ENCODE results near the gene IL23A.

DNA sequence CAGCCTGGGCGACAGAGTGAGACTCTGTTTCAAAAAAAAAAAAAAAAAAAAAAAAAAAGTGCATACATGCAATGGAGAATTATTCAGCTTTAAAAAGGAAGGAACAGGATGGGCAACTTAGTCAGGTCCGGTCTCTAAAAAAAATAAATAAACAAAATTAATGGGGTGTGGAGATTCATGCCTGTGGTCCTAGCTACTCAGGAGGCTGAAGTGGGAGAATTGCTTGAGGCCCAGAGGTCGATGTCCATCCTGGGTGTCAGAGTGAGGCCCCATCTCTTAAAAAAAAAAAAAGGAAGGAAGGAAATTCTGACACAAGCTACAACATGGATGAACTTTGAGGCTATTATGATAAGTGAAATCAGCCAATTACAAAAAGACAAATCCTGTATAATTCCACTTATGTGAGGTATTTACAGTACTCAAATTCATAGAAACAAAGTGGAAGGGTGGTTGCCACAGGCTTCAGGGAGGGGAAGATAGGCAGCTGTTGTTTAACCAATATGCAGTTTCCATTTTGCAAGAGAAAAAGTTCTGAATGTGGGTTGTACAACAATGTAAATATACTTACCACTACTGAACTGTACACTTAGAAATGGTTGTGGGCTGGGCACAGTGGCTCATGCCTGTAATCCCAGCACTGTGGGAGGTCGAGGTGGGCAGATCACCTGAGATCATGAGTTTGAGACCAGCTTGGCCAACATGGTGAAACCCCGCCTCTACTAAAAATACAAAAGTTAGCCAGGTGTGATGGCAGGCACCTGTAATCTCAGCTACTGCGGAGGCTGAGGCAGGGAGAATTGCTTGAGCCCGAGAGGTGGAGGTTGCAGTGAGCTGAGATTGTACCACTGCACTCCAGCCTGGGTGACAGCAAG lies 36.3 kb downstream of the IL23A start:
- TF ChIP-seq POLR2A (IDR thresholded peaks at IDR 0.05) = no peak
- TF ChIP-seq POLR2AphosphoS5 (IDR thresholded peaks at IDR 0.05) = no peak

All from prostate gland (tissue), 1 donor.